Natural killer cell (primary cell): Measurements from ENCODE around the gene MRPS15. TPM values are rescaled to one million over a fixed set of nuclear protein-coding genes. Genes with fewer than 3 reads are reported as not detected.

Experiments
- ATAC-seq, 3 donors: fragments of 150-1000 bp in 2 of 3; fragments of 200-7000 bp in 1 of 3; cut with Tn5 transposase; 1 replicate in 1 of 3; 2 replicates in 2 of 3; pipeline ENCODE4 v1.10.0; 2021; ENCODE audit warnings: mild to moderate bottlenecking in 2 of 3, moderate library complexity in 2 of 3
- DNase-seq, 2 donors: peaks; one replicate each; pipeline versions ENCODE4 v3.0.0 to v3.0.0-alpha.2; 2013 to 2021; ENCODE audit warnings: mixed read lengths in 1 of 2
- H3K27ac ChIP-seq: one replicate; pipeline ENCODE4 v1.5.1; 2013; ENCODE audit warnings: mild to moderate bottlenecking, low read length
- H3K27me3 ChIP-seq: one replicate; pipeline ENCODE4 v1.6.1; 2013; ENCODE audit warnings: low read length; ENCODE audit not compliant: control insufficient read depth, insufficient read depth
- H3K36me3 ChIP-seq: one replicate; pipeline ENCODE4 v1.6.1; 2013; ENCODE audit warnings: low read length; ENCODE audit not compliant: control insufficient read depth, insufficient read depth
- H3K4me1 ChIP-seq: one replicate; pipeline ENCODE4 v1.6.1; 2013; ENCODE audit warnings: low read length; ENCODE audit not compliant: control insufficient read depth, insufficient read depth
- H3K4me3 ChIP-seq: one replicate; pipeline ENCODE4 v1.5.1; 2013; ENCODE audit warnings: low read length
- H3K9me3 ChIP-seq: one replicate; pipeline ENCODE4 v1.6.1; 2013; ENCODE audit warnings: low read length; ENCODE audit not compliant: control insufficient read depth, insufficient read depth
- H3K27ac Mint-ChIP-seq, 2 donors: one replicate each; pipeline ENCODE4 v1.8.0; 2022; ENCODE audit warnings: mild to moderate bottlenecking in 2 of 2, mixed read lengths in 2 of 2, moderate library complexity in 1 of 2
- H3K27me3 Mint-ChIP-seq, 2 donors: one replicate each; pipeline ENCODE4 v1.8.0; 2022; ENCODE audit warnings: low read depth in 2 of 2, mixed read lengths in 2 of 2
- H3K36me3 Mint-ChIP-seq: one replicate; pipeline ENCODE4 v1.8.0; 2022; ENCODE audit warnings: mixed read lengths
- H3K4me1 Mint-ChIP-seq, 2 donors: one replicate each; pipeline ENCODE4 v1.8.0; 2022; ENCODE audit warnings: mixed read lengths in 2 of 2
- H3K4me3 Mint-ChIP-seq: one replicate; pipeline ENCODE4 v1.8.0; 2022; ENCODE audit warnings: mild to moderate bottlenecking, moderate library complexity, mixed read lengths
- H3K9me3 Mint-ChIP-seq, 2 donors: one replicate each; pipeline ENCODE4 v1.8.0; 2022; ENCODE audit warnings: mixed read lengths in 2 of 2
- CTCF ChIP-seq: fragments of 200-600 bp; IDR thresholded peaks from one replicate; pipeline ENCODE4 v1.8.0; 2022; ENCODE audit warnings: antibody characterized with exemption
- WGBS: methylation state at CpG from one replicate; pipeline ENCODE4 v1.1.7; 2013; ENCODE audit warnings: missing lambda C conversion rate; ENCODE audit not compliant: insufficient coverage; 5-methylcytosine and 5-hydroxymethylcytosine counted together
- intact Hi-C: fragments of 100-400 bp; cut with micrococcal nuclease; formaldehyde crosslinking; loops from one replicate; pipeline ENCODE4 v1.14.2; 2022
- total RNA-seq, 4 donors: library from RNA; stranded (reverse); fragments of 120-200 nt in 1 of 4; gene quantifications; one replicate each; pipeline versions ENCODE4 v1.2.3 to v1.2.4, GENCODE V29; 2013 to 2022

Gene MRPS15
- total RNA-seq, 3 donors from 2014 or later (not counting 1 experiment from before 2014, with no cell fraction given), result 28.2 to 38.2 (median 32.0) TPM

GRCh38 chr1:36417931-36418330, 46.3 kb downstream of the MRPS15 start:
- WGBS, result 95% methylated on average over 9 of the region's 9 CpGs
- intact Hi-C loops, result no loop called here
- no peak overlapping the region for H3K27ac Mint-ChIP-seq
- ATAC-seq, result no peak
- no peak for TF ChIP-seq CTCF
- no peaks in the 10 kb centered on the region for H3K27me3 ChIP-seq
- H3K9me3 Mint-ChIP-seq, result no peaks in the 10 kb centered on the region
- no peak overlapping the region for H3K4me3 ChIP-seq
- H3K4me1 ChIP-seq, result peaks cover 5% of the 10 kb centered on the region
- H3K4me1 Mint-ChIP-seq, result peaks cover 11 to 13% of the 10 kb centered on the region in 2 donors
- no peak overlapping the region for H3K27ac ChIP-seq
- H3K36me3 Mint-ChIP-seq, result no peaks in the 10 kb centered on the region
- no peak for DNase-seq
- no peaks in the 10 kb centered on the region for H3K9me3 ChIP-seq
- H3K36me3 ChIP-seq, result no peaks in the 10 kb centered on the region
- H3K4me3 Mint-ChIP-seq, result no peak overlapping the region
- H3K27me3 Mint-ChIP-seq, result no peaks in the 10 kb centered on the region

- no peaks in the 10 kb centered on the region for H3K36me3 Mint-ChIP-seq
- no peaks in the 10 kb centered on the region for H3K9me3 ChIP-seq
- H3K4me3 Mint-ChIP-seq, result no peak overlapping the region
- no peak overlapping the region for H3K27ac ChIP-seq
- H3K9me3 Mint-ChIP-seq, result no peaks in the 10 kb centered on the region
- H3K27me3 ChIP-seq, result no peaks in the 10 kb centered on the region
- H3K36me3 ChIP-seq, result no peaks in the 10 kb centered on the region
- 96% methylated on average over 13 of the region's 15 CpGs for WGBS
- H3K27me3 Mint-ChIP-seq, result no peaks in the 10 kb centered on the region
- H3K4me3 ChIP-seq, result no peak overlapping the region
- ATAC-seq (no peak), DNase-seq (no peak)
- H3K4me1 Mint-ChIP-seq, result peaks cover 4% of the 10 kb centered on the region in 2 donors
- peaks cover 3% of the 10 kb centered on the region for H3K4me1 ChIP-seq
- no peak for TF ChIP-seq CTCF
- intact Hi-C loops, result no loop called here
- H3K27ac Mint-ChIP-seq, result no peak overlapping the region
Measured at GRCh38 chr1:36415661-36416326, 48.4 kb downstream of the MRPS15 start.

GRCh38 chr1:36414384-36414783, 49.8 kb downstream of the MRPS15 start:
- no peaks in the 10 kb centered on the region for H3K9me3 Mint-ChIP-seq

More at GRCh38 chr1:36414384-36414783, 49.8 kb downstream of the MRPS15 start:
- Mint-ChIP-seq H3K27ac (no peak overlapping the region), H3K4me1 (no peaks in the 10 kb centered on the region), H3K4me3 (no peak overlapping the region), H3K36me3 (no peaks in the 10 kb centered on the region), H3K27me3 (no peaks in the 10 kb centered on the region)
- intact Hi-C loops, result no loop called here
- no peaks in the 10 kb centered on the region for H3K9me3 ChIP-seq
- DNase-seq (no peak), ATAC-seq (no peak)
- H3K4me3 ChIP-seq, result no peak overlapping the region
- TF ChIP-seq CTCF, result no peak
- WGBS, result 91% methylated on average over 4 of the region's 4 CpGs
- H3K36me3 ChIP-seq, result no peaks in the 10 kb centered on the region
- H3K27ac ChIP-seq, result no peak overlapping the region
- no peaks in the 10 kb centered on the region for H3K27me3 ChIP-seq
- H3K4me1 ChIP-seq, result no peaks in the 10 kb centered on the region
